Limb (tissue), 2 donors: ENCODE results near the gene TRPT1.

Experiments
- DNase-seq, 2 donors: peaks; one replicate each; pipeline ENCODE4 v3.0.0-alpha.2; 2016; ENCODE audit errors: extremely low spot score in 2 of 2

The TRPT1 gene

GRCh38 chr11:64178951-64179639 lies 46.9 kb downstream of the TRPT1 start:
- no peak for DNase-seq

GRCh38 chr11:64178203-64178602 lies 47.8 kb downstream of the TRPT1 start:
- no peak for DNase-seq

DNA sequence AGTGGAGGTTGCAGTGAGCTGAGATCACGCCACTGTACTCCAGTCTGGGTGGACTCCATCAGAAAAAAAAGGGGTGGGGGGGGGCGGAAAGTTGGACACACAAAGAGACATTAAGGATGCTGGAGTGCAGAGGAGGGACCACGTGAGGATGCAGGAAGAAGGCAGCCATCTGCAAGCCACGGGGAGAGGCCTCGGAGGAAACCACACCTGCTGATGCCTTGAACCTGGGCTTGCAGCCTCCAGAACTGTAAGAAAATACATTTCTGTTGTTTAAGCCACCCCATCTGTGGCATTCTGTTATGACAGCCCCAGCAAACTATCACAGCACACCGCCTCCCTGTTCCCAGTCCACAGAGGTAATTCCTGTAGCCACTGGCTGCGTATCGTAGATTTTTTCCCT lies 49.2 kb downstream of the TRPT1 start:
- DNase-seq = no peak
